Hepatocyte (in vitro differentiated cells): ENCODE measurements around the gene CAMK1.

Experiments
- CTCF ChIP-seq: fragments of 200-600 bp; sonication (generic); IDR thresholded peaks from 2 replicates; pipeline ENCODE4 v1.5.1; 2016; ENCODE audit warnings: antibody characterized with exemption, mild to moderate bottlenecking; ENCODE audit not compliant: poor library complexity
- EZH2 ChIP-seq: fragments of 200-600 bp; sonication (generic); IDR thresholded peaks from 2 replicates; pipeline ENCODE4 v1.6.1; 2016; ENCODE audit warnings: antibody characterized with exemption, mild to moderate bottlenecking, borderline replicate concordance
- EZH2phosphoT487 ChIP-seq: fragments of 200-600 bp; sonication (generic); IDR thresholded peaks from one replicate; pipeline ENCODE4 v1.6.1; 2018; ENCODE audit warnings: antibody characterized with exemption, mild to moderate bottlenecking, low read depth, moderate library complexity; ENCODE audit not compliant: unreplicated experiment, severe bottlenecking

- no peak for TF ChIP-seq CTCF
- no peak for TF ChIP-seq EZH2
- no peak for TF ChIP-seq EZH2phosphoT487
Observed at GRCh38 chr3:9784965-9785364, 15.2 kb upstream of the CAMK1 start.
